GM19372 (cell line): ENCODE data around the gene PTCH2.
"Not testable (repeated sequence)": the region's sequence is repeated elsewhere in the genome, so short reads cannot be mapped to it uniquely, and the experiment has no call there.

Experiments used
- ATAC-seq: cut with Tn5 transposase; IDR thresholded peaks from one replicate; pipeline ENCODE4 v1.9.1; 2021; ENCODE audit warnings: mild to moderate bottlenecking, low read depth, moderate library complexity; ENCODE audit not compliant: unreplicated experiment

The PTCH2 gene

DNA sequence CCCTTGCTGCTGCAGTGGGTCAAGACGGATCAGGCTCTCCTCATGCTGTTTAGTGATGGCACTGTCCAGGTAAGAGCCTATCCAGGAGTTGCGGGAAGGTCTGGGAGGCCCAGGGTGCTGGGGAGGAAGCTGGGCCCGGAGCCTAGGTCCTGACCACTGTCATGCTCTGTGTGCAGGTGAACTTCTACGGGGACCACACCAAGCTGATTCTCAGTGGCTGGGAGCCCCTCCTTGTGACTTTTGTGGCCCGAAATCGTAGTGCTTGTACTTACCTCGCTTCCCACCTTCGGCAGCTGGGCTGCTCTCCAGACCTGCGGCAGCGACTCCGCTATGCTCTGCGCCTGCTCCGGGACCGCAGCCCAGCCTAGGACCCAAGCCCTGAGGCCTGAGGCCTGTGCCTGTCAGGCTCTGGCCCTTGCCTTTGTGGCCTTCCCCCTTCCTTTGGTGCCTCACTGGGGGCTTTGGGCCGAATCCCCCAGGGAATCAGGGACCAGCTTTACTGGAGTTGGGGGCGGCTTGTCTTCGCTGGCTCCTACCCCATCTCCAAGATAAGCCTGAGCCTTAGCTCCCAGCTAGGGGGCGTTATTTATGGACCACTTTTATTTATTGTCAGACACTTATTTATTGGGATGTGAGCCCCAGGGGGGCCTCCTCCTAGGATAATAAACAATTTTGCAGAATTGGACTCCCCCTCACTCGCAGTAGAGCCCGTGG, 37.6 kb downstream of the PTCH2 start:
- no peak for ATAC-seq

DNA sequence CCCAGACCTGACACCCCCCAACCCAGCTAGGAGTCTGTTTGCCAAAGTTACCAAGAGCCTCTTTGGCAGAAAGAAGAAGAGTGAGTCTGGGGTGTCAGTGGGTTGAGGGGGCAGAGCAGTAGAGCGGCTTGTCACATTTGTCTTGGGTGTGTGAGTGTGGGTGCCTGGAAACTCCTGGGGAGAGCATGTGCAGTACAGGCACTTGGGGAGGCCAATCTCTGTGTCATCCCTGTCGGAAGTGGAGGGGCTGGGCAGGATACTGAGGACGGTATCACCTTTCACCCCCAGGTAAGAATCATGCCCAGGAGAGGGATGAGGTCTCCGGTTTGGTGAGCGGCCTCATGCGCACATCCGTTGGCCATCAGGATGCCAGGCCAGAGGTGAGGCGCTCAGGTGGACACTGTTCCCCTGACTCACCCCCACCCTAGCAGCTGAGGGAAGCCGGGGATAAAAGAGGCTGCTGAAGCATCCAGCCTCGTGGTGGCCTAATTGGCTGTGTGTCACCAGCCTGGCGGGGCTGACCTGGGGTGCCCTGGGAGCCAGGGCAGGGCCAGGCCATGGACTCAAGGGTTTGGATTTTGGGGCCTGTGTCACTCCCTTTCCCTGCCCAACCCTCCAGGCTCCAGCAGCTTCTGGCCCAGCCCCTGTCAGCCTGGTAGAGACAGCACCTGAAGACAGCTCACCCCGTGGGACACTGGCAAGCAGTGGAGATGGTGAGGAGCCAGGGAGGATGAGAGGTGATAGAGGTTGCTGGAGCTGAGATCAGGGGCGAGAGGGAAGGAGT, 39.5 kb downstream of the PTCH2 start:
- no peak for ATAC-seq

DNA sequence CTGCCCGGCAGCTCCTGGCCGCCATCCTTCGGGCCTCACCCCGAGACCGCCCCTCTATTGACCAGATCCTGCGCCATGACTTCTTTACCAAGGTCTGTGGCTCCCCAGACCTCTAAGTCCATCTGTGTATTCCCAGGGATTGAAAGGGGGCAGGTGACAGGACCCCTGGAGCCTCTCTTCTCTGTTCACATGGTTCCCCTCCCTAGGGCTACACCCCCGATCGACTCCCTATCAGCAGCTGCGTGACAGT, 40.1 kb downstream of the PTCH2 start:
- no peak for ATAC-seq

DNA sequence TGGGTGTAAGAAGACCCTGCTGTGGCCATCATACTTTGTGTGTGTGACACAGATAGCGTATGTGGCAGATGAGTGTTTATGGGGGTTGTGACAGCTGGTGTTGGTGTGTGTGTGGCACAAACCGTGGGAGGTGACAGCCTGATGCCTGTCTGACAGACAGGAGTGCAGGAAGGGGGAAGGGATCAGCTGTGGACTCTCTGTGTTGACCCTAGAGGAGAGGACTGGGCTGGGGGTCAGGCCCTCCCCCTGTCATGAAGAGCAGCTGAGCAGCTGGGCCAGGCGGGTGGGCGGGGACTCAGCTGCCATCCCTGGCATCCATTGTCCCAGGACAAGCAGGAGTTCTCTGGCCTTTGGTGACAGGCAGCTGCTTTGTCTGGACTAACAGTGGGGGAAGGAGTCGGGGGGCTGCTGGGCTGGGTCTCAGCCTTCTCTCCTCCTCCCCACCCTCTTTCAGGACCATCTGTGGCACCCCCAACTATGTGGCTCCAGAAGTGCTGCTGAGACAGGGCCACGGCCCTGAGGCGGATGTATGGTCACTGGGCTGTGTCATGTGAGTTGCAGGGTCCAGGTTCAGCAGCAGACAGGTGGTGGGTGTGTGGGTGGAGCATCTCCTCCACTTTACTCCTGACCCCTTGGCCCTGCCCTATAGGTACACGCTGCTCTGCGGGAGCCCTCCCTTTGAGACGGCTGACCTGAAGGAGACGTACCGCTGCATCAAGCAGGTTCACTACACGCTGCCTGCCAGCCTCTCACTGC, 40.6 kb downstream of the PTCH2 start:
- no peak for ATAC-seq

DNA sequence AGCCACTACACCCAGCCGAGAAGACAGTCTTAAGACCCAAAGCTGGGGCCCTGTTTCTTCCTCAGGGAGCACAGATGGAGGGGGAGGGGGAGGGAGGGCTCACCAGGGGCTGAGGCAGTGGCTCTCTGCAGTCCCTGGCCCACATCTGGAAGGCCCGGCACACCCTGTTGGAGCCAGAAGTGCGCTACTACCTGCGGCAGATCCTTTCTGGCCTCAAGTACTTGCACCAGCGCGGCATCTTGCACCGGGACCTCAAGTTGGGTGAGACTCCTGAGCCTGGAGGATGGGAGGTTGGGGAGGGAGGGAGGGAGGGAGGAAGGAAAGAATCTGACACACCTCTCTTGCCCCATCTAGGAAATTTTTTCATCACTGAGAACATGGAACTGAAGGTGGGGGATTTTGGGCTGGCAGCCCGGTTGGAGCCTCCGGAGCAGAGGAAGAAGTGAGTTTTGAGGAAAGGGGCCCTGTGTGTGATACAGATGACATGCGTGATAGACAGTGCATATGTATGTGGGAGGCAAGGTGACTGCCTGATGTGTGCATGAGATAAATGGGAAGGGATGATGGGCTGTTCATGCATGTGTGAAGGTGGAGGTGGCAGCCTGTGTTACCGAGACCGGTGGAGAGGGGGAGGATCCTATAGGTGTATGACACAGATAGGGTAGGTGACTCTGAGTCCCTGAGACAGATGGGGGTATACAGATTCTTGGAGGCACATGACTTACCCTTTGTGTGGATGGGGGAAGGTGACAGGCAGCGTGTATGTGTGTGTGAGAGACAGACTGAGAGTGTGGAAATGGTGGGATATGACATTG, 41.4 kb downstream of the PTCH2 start:
- no peak for ATAC-seq

DNA sequence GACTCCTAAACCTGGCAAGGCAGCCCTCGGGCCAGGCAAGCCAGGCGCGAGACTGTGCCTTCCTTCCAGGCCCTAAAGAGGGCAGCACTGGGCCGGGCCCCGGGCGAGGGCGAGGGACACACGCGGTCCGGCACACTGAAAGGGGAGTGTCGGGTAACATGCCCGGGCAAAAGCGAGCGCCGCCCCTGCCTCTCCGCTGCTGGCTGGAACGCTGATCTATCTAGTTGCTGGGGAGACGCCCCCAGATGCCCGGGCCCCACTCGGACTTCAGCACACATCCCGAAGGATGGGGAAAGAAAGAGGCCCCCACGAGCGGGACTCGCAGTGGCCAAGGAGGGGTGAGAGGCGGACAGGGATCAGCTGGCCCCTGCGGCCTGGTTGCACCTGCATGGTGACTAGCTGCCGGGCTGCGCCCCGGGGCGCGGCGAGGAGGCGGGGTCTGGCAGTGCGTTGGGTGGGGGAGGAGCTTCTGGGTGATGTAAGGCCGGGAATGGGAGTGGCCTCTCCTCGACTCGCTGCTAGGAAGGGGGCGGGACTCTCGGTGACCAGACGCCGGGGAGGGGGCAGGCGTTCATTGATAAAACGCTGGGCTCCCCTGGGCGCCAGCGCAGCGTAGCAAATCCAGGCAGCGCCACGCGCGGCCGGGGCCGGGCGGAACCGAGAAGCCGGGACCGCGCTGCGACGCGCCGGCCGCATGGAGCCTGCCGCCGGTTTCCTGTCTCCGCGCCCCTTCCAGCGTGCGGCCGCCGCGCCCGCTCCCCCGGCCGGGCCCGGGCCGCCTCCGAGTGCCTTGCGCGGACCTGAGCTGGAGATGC, 43.1 kb downstream of the PTCH2 start, which contains the start of gene PLK3:
Gene PLK3 (plus strand): TSS at position 608 of the 815 bp plus-strand sequence. CDS start 87 bp downstream, at position 695.
- peak; percentile 87 for ATAC-seq

DNA sequence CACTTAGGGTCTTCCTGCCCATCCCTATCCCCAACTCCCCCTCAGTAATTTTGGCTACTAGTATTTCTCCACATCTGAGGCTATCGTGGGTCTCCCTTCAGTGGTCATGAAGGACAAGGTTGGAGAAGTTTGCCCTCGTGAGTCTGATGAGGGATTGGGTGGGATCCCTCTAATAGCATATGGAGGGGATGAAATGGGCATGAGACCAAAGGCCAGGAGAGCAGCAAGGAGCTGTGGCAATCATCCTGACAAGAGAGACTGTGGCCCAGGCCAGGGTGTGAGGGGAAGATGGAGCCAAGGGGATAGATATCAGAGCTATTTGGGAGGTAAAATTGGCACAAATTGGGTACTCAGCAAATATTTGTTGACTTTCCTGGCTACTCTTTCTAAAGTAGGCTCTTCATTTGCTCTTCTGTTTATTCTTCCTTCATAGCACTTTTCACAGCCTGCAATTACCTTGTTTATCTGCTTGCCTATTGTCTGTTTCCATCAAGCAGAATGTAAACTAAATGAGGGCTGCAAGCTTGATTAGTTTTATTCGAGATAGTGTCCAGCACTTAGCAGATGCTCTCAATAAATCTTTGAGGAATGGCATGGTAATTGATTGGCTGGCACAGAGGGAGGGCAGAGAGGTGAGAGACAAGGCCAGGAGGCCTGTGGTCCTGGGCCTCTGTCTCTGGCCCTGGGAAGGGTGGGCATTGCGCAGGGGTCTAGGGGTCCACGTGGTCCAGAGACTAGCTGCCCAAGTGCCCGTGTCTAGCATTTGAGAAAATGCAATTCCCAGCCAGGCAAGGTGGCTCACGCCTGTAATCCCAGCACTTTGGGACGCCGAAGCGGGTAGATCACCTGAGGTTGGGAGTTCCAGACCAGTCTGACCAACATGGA, 44.3 kb downstream of the PTCH2 start:
- no peak for ATAC-seq

DNA sequence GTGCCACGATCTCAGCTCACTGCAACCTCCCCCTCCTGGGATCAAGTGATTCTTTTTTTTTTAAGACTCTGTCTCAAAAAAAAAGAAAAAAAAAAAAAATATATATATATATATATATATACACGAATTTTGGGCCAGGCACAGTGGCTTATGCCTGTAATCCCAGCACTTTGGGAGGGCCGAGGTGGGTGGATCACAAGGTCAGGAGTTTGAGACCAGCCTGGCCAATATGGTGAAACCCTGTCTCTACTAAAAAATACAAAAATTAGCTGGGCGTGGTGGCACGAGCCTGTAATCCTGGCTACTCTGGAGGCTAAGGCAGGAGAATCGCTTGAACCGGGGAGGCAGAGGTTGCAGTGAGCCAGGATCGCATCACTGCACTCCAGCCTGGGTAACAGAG, 45.2 kb downstream of the PTCH2 start:
- not testable (repeated sequence) for ATAC-seq

DNA sequence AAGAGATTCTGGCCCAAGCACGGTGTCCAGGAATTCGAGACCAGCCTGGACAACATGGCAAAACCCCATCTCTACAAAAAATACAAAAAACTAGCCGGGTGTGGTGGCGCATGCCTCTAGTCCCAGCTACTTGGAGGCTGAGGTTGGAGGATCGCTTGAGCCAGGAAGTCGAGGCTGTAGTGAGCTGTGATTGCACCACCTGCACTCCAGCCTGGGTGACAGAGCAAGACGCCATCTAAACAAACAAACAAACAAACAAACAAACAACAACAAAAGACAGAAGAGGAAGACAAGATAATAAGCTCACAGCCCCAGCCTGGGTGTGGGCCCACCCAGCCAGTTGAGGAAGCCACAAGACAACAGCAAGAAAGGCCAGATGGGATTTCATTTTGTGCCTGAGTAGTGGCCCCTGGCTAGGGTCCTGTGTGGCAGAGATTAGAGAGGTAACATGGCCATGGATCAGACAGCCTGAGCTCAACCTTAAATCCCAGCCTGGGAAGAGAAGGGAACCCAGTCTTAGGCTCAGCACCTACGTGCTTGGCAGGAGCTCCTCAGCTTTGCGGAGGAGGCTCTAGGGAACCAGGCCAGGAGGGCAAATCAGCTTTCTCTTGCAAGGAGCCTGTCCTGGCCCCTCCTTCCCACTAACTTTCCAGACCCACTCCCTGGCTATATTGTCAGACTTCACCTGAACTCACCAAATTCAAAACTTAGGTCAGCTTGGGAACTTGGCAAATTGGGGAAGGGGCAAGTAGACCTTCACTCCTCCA, 50.1 kb downstream of the PTCH2 start:
- no peak for ATAC-seq

DNA sequence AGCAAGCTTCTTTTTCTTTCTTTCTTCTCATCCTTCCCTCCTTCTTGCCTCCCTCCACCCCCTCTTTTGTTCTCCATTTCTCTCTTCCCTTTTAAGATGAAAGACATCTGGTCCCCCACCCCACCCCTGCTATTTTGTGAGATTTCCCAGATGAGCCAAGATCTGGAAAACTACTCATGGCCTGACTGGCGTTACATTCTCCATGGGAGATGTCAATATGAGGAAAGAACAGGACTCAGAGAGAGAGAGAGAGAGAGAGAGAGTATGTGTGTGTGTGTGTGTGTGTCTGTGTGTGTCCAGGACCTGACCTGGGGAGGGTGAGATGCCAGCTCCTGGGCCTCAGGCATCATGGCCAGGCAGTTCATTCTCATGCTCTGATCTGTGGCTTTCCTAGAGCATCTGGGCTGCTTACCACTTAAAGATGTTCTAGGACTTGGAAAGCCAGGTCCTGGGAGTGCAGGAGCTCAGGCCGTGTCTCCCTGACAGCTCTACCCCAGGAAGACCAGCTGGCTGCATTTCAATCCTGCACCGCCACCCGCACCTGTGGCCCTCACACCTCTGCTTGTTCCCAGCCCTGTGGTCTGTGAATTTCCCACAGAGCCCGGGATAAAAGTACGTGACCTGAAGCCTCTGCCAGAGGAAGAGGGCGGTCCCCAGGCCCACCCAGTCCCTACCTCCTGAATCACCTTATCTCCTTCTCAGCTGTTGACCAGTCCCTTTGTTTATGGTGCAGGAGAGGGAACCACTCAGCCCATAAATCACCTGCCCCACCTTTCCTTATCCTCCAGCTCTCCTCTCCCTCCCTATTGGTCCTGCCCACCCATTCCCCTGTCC, 51.9 kb downstream of the PTCH2 start:
- no peak for ATAC-seq

DNA sequence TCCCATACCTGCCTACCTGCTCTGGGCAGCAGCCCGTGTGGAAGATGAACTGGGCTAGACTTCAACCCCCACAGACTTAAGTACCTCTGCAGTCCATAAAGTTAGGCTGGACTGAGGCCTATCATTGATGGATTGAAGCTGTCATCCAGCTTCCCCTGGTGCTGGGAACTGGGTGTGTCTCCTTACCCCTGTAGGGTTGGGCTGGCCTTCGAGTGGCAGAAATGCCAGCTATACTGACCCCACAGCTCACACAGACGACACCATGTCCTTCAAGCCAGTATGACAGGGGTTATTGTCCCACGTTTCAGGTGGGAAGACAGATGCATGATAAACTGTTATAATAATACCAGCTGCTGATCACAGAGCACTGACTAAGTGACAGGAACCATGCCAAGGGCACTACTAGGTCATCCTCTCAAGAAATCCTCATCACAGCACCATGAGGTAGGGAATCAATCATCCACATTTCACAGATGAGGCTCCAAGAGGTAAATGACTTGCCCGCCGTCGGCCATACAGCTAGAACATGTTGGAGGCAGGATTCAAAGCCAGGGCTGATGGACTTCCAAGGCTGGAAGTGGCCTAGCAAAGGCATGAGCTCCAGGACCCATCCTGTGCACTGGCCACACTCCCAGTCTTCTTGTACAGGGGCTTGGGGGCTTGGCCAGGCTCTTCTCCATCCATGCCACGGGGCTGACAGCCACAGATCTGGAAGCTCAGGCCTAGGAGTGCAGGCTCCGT, 54.8 kb downstream of the PTCH2 start, which contains the start of gene BEST4:
Gene BEST4 (minus strand): TSS at position 51 of the 741 bp plus-strand sequence. CDS start 465 bp downstream, outside the sequence.
- no peak for ATAC-seq

DNA sequence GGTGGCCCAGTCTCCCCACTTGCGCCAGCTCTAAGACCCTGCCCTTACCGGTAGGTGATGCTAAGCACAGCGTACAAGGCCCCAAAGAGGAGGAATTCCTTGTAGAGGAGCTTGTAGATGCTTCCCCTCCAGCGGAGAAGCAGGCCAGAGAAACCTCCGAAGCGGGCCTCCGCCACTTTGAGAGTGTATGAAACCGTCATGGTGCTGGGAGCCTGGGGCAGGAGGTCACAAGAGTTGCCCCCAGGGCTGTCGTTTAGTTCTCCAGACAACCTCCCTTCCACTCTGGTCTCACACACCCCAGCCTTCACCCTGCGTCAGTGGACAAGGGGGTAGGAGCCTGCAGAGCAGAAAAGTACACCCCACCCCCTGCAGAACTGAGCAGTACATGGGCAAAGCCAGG, 55.5 kb downstream of the PTCH2 start:
- no peak for ATAC-seq

DNA sequence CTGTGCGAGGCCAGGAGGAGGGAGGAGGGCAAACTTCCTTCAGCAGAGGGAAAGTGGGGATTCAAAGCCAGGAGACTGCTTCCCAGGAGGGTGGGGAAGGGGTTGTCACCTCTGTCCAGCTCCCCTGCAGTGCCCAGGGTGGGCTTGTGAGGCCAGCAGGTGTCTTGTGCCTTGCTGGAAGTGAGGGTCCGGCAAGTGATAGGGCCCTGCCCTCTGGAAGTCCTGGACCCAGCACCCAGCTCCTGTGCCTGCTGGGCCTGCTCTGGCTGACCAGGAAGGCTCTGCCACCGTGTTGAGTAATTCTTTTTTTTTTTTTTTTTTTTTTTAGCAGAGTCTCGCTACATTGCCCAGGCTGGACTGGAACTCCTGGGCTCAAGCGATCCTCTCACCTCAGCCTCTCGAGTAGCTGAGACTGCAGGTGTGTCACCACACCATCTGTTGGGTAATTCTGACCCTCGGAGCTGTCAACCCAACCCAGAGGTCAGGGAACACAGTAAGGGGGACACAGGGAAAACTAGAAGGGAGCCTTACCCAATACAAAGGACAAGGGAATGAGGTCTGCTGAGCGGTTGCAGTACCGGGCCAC, 56.1 kb downstream of the PTCH2 start:
- no peak for ATAC-seq

DNA sequence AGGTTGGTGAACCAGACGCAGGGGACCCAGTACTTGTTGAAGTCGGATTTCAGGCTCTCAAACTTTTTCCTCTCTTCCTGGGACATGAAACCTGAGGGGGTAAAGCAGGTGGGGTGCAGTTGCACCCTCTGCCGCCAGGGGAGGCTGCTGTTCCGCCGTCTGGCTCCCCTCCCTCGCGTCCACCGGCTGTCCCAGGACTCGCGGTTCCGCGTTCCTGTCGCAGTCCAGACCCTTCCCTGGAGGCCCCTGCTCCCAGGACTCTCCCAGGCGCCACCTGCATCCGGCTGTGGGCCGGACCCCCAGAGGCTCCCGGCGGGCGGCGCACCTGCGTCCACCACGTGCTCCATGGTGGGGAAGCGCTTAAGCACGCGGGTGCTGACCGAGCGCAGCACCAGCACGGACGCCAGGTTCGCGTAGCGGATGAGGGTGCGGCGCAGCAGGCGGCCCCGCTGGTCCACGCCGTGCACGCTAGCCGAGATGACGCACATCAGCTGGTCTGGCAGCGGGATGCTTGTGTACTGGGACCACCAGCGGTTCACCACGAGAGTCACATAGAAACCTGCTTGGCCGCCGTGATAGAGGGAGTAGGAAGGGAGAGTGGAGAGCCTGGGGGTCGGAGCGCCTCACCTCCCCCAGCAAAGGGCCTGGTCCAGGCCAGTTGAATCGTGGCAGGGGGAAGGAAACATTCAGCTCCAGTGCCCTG, 56.8 kb downstream of the PTCH2 start:
- ATAC-seq = no peak

DNA sequence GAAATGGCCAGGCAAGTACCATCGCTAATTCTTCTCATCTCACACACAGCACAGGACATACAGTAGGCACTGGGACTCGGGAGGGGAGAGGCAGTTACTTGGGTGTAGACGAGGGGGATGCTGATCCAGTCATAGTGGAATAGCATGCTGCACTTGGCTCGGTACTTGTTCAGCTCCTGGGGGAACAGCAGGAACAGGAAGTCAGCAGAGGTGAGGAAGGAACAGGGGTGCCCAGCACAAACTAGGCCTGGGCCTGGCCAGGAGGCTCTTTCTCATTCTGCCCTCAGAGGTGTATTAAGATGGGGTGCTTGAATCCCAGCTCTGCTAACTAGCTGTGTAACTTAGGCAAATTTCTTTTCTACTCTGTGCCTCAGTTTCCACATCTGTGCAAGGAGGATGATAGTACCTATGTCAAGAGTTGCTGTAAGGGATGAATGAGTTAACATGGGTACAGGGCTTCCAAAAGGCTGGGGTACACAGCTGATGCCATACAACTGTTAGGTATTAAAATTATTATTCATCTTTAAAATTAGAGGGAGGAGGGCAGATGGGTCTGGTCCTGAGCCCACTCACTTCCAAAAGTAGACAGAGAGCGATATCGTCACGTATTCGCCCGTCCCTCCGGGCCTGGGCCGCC, 57.4 kb downstream of the PTCH2 start:
- no peak for ATAC-seq
